GM18867 (cell line): ENCODE measurements around the gene ERICH6B.

Experiments used
- ATAC-seq: cut with Tn5 transposase; IDR thresholded peaks from one replicate; pipeline ENCODE4 v1.9.1; 2021; ENCODE audit warnings: mild to moderate bottlenecking, moderate library complexity; ENCODE audit not compliant: unreplicated experiment

The ERICH6B gene

DNA sequence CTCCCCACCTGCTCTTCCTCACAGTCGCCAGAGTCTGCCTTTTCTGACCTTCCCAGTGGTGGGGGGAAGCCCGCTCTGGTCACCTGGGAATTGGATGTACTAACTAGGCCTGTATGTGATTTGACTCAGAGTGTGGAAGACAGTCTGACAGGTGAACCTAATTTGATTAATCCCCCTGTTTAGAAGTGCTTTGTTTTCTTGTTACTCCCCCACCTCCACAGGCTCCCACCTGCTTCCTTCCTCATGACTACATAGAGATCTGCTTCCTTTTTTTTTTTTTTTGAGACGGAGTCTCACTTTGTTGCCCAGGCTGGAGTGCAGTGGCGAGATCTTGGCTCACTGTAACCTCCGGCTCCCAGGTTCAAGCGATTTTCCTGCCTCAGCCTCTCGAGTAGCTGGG is 106.8 kb downstream of the ERICH6B start:
- no peak for ATAC-seq

DNA sequence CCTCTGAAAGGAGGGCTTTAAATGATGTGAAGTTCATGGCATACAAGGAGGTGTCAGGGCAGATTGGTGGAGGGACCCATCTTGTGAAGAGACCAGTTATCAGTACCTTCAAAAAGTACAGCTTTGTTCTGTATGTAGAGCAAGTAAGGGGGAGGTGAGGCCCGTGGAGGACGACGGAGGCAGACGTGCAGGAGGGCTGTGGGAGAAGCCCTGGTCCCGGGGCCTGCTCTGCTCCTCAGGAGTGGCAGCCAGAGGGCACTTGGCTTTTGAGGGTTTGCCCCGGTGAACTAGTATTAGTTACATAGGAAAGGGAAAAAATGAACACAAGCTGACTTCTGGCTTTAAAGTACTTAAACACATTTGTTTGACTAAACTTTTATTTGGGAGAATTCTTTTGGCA is 108.7 kb downstream of the ERICH6B start:
- no peak for ATAC-seq

DNA sequence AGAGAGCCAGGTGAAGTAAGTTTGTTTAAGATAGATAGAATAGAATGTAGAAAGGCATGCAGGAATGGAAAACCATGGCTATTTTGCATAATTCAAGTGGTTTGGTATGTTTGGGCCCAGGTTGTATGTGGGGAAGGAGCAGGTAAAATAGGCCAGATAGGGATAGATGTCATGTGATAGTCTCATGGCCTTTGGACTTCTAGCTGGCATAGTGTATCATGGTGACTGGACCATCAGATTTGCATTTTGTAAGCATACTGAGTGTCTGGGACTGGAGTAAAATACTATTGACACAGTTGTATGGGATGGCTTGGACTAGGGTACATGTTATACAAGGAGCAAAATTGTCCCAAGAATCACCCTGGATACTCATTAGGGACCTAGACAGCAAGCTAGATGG is 111.9 kb downstream of the ERICH6B start:
- no peak for ATAC-seq

- no peak for ATAC-seq
Observed at GRCh38 chr13:45501175-45501526, 114.4 kb downstream of the ERICH6B start.

DNA sequence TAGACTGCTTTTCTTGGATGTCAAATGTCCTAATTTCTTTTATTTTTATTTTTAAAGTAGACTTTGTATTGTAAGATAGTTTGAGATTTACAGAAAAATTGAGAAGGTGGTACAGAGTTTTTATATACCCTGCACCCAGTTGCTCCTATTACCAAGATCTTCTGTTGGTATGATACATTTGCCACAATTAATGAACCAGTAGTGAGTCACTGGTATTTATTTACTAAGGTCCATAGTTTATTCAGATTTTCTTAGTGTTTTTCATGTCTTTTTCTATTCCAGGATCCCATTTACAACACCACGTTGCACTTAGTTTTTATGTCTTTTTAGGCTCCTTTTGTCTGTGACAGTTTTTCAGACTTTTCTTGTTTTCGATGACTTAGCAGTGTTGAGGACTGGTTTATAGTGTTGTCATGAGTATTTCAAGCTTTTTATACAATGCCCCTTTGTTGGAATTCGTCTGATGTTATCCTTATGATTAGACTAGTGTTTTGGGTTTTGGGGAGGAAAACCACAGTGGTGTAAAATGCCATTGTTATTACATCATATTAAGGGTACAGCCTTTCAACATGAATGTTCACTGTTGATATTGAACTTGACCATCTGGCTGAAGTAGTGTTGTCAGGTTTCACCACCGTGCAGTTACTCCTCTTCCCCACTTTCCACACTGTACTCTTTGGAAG is 114.9 kb downstream of the ERICH6B start:
- ATAC-seq: no peak

- ATAC-seq: no peak
Observed at GRCh38 chr13:45496942-45497341, 118.6 kb downstream of the ERICH6B start.

GRCh38 chr13:45492538-45492937 is 123.0 kb downstream of the ERICH6B start:
- ATAC-seq: no peak
